Bone marrow (tissue), 2 donors: ENCODE measurements around the gene FAM149A.

Experiments used
- DNase-seq, 2 donors: peaks; one replicate each; lab custom pipeline; 2025; lab: John Stamatoyannopoulos, UW

Gene FAM149A

DNA sequence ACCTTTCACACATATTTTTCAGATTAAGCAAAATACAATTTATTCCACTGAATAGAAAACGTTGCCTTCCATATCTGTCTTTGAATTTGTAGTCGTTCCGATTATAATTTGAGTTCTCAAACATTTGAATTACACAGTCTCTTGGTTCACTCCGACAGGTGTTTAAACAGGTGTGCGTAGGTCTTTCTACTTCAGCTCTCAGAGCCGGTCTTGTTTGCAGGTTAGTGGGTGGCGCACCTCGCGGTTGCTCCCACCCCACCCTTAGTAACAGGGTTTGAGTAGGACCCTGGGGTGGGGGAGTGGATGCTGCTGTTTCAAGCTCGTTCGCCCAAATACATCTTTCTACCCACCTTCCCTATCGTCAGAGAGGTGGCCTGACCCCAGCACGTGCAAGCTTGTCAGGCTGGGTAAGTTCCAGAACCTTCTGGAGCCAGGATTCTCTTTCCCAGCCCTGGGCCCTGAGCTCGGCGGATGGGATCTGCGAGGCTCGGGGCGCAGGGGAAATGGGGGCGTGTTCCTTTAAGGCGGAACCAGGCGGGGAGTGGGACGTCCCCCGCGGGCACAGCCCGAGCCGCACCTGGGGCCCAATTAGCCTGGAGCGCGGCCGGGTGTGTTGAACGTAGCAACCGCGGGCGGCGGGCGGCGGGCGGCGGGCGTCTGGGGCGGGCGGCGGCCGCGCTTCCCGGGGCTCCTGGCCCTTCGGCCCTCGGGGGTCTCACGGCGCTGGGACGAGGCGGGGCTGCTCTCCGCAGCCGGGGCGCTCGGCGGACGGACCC, at the start of gene FAM149A:
Gene FAM149A (plus strand): TSS at position 591 of the 776 bp plus-strand sequence.
- no peak for DNase-seq

DNA sequence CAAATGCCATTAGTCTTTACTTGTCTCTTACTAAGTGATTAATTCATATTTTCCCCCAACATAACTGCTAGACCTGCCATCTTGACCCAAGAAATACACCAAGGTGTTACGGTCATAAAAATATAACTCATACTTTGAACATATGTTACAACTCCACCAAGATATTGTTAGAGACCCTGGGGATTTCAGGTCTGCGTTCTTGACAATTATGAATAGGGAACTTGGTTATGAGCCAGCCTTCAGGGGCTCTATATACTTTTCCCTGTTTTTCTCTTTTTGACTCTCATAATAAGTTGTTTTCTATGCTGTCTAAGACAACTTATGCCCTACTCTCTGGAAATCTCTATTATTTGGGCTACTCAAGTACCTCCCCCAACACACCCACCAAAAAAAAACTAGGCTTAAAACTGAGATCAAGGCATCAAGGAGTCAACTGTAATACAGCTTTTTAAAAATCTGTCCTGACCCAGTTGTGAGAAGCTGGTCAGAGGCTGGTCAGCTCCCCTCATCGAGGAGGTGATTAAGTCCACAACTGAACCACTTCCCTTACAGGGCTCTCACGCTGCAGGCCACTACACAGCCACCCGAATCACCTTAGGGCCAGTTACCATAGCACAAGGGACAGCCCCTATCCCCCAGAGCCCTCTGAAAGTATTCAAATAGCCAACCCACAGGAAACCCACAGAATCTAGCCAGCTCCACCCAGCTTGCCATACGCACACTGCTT, 46.1 kb upstream of the FAM149A start:
- no peak for DNase-seq

DNA sequence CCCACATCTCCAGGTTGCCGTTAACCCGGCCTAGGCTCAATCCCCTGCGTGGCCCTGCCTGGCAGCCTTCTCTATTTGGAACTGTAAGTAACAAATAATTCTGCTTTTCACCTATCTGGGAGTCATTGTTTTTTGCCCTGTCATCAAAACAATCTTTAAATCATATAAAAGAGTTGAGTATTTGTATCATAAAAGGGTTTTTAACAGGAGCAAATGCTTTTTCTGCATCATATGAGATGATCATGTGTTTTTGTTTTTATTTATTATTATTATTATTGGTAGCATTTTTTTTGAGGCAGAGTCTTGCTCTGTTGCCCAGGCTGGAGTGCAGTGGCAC, 45.6 kb upstream of the FAM149A start:
- DNase-seq, result no peak

DNA sequence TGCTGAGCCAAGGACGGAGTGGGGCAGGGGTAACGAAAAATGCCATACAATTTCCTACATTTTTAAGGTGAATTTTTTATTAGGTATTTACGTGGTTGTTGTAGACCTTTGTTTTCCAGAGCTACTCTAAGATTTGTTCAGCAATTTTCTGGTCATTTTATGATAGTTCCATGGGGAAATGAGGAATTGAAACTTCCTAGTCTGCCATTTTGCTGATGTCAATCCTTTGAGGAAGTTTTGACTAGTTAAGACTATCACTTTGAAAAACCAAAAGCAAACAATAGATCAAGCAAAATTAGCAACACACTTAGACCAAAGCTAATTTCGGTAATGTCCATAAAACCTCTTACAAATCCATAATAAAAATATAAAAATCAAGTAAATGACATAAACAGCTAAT, 42.6 kb upstream of the FAM149A start:
- DNase-seq, result no peak

DNA sequence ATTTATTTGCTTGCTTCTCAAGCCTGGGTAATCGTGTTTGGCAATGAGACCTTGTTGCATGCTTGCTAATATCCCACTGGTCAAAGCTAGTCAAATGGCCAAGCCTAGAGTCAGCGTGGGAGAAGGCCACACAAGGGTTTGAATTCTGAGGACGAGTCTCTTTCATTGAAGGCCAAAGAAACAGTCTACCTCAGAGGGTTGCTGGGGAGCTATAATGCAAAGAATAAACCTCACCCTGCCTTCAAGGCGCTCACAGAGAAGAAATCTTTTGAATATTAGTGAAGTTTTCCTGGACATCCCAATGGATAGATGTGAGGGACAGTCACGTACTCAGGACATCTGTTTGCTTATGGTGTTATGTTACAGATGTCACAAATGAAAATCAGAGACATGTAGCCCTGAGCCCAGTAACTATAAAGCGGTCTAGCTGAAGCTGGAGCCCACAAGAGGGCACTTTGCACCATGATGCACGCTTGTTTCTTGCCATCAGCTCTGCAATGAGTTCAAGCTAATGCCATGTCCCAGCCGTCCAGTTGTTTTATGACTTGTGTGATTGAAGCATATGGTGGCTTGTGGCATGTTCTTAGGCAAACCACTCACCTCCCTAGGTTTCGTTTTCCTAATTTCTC, 36.6 kb upstream of the FAM149A start:
- no peak for DNase-seq

DNA sequence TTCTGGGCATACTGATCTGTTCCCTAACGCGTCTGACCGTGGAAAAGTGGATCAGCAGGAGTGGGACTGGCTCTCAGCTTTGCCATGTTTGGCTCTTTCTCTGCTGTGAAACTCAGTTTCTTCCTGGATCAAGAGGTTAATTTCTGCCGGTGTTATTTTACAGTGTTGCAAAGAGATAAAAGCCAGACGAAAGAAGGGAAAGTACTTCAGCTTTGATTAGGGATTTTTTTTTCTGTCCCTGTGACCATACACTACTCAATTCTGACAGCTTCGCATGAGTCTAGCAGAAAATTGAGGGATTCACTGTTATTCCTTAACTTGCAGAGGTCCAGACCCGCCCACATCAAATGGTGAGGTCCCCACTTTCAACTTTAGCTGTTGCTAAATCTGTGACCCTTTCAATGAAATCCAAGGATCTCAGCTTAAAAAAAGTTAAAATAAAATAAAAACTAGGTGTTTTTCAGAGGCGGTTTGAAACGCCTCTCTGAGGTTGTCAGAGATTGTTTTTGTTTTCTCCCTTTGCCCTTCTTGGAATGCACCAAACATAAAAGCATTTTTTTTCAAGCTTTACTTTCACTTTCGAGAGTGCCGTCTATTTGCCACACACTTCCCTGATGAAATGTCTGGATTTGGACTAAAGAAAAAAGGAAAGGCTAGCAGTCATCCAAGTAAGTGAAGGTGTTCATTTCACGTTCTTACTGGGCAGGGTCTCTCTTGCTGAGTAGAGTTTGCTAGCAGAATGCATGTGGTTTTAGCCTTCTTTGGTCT, 35.7 kb upstream of the FAM149A start, which contains the start of gene TLR3:
Gene TLR3 (plus strand): TSS at position 576 of the 768 bp plus-strand sequence. CDS start 7,464 bp downstream, outside the sequence.
- peak in 1 of 2 donors; percentile 37 for DNase-seq

DNA sequence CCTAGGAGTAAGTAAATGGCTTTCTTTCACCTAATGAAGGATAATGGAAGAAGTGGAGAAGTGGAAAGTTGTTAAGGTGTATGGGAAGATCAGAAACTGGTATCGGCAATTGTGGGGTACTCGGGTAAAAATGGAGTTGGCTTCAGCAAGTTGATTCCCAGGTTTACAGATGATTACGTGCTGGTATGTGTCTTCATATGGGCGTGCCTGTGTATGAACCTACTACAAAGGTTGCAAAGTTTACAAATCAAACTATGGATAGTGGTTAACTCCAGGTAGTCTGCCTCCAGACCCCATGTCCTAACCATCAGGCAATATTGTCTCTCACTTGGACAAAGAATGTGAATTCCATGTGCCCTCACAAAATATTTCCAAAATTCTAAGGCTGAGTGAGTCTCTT, 34.8 kb upstream of the FAM149A start:
- no peak for DNase-seq

DNA sequence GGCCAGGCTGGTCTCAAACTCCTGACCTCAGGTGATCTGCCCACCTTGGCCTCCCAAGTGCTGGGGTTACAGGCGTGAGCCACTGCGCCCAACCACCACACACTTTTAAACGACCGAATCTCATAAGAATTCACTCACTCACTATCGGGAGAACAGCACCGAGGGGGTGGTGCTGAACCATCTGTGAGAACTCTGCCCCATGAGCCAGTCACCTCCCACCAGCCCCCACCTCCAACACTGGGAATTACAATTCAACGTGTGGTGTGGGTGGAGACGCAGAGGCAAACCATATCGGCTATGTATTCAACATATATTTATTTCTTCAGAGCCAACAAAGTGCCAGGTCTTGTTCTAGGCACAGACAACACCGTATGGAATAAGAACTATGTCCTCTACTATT, 32.0 kb upstream of the FAM149A start:
- no peak for DNase-seq

DNA sequence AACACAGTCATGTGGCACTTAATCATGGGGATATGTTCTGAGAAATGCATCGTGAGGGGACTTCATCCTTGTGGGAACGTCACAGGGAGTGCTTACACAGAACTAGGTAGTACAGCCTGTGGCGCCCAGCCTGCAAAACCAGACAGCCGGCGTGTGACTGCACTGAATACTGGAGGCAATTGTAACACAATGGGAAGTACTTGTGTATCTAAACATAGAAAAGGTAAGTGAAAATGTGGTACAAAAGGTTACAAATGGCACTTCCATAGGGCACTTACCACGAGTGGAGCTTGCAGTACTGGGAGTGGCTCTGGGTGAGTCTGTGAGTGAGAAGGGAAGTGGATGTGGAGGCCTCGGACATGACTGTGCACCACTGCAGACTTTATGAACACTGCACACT, 30.3 kb upstream of the FAM149A start:
- DNase-seq, result no peak

DNA sequence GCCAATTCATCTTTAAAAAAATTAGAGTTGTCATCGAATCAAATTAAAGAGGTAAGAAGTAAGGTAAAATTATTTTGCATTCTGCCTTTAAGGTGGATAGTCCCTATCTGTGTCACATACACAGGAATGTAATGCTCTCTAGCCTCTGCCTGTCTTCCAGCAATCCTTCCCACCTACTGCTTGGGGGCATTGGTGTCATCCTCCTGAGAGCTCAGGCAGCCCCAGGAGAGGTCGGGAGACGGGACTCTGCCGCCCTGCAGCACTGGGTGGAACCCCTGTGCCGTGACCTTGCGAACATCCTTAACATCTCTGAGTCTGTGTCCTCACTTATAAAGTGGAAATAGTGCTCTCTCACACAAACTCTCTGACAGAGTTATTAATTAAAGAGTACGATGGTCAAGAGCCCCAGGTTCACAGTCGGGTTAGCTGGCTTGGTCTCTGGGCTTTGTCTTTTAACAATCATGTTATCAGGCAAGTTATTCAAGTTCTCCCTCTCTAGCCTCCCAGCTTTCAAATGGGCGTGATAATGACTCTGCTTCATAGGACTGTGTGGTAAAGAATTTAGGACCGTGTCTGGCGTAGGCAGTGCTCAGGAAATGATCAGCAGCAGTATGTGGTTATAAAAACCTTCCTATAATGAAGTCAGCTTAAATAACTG, 25.4 kb upstream of the FAM149A start:
- DNase-seq, result no peak

DNA sequence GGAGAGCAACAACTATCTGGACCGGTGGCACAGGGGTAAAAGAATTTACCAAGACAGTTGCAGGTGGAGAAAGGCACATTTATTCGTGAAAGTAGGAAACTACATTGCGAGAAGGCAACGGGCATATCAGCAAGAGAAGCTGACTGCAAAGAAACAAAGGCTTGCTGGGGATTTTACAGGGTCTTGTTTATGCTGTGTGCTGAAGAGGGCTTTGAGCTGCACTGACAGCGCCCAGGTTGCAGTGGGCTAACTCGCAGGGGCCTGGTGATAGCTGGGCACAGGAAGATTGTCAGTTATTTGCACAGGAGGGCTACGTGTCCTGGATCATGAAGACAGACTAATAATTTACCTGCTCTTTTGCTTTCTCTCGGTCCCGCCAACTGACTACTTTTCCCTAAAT, 24.8 kb upstream of the FAM149A start:
- DNase-seq, result no peak

DNA sequence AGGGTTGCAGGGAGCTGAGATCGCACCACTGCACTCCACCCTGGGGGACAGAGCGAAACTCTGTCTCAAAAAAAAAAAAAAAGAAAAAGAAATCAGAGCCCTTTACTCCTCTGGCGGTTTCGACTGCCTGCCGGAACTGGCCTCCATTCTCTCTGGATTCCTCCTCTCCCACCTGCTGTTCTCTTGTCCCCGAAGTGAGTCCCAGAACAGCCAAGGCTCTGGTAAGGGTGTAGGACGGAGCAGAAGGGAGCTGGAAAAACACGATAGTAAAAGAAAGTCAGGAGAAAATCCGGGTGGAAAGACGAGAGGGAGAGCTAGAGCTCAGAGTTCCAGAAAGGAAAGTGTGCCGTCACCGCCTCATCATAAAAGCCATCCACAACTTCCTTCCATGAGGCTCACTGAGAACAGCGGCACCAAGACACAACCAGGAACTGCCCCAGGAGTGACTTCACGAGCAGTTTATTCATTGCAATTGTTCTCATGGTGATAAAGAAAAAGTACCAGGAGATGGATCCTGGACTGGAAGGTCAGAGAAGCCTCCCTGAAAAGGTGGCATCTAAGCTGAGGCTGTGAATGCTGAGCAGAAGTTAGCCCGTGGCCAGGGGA, 23.2 kb upstream of the FAM149A start:
- no peak for DNase-seq

DNA sequence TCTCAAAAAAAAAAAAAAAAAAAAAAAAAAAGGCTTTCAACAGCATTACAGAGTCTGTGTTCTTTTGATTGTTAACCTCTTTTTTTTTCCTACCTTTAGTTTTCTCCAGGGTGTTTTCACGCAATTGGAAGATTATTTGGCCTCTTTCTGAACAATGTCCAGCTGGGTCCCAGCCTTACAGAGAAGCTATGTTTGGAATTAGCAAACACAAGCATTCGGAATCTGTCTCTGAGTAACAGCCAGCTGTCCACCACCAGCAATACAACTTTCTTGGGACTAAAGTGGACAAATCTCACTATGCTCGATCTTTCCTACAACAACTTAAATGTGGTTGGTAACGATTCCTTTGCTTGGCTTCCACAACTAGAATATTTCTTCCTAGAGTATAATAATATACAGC, 22.3 kb upstream of the FAM149A start:
- no peak for DNase-seq

DNA sequence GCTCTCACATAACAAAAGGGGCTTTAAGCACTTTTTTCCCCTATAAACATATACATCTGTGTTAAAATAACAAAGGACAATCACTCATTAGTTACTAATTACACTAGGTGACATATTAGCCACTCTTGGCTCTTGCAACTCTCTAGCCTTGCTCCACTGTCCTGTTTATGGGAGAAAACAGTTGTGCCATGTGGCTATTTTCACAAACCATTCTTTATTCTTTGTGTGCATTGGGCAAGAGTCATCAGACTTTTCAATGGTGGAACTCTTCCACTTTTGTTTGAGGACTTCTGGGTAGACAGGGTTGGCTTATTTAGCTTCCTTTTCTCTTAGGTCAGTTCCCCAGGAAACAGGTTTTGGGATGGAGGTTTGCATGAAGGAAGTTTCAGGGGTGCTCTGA, 16.0 kb upstream of the FAM149A start:
- no peak for DNase-seq

DNA sequence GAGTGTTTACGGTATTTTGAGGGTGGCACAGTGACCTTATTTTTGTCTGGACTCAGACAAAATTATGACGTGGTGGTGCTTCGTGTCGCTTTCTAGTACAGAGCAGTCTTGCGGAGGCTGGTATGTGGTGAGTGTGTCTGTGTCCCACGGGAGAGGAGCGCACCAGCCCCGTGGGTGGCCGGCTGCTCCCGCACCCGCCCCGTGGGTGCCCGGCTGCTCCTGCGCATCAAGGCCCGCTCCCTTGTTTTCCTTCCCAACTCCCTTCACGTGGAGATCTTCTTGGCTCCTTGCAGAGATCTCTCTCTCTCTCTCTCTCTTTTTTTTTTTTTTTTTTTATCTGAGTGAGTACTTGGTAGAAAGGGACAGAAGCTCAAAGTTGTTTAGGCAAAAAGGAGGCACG, 12.2 kb upstream of the FAM149A start:
- DNase-seq, result no peak

DNA sequence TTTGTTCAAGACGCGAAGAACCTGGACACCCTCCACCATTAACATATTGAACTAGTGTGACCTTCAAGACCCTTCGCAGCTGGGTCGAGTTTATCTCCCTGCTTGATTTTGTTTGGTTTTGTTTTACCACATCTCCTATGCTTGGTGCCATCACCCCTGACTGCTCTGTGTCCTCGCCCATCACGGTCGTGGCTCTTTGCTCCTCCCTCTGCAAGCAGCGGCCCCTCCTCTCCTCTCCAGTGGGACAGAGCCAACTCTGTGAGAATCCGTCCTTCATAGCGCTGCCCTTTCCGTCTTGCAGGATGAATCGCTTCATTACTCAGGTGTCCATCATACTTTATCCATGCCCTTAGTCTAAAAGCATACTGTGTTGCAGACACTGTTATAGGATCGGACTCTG, 9.1 kb upstream of the FAM149A start:
- DNase-seq, result no peak

DNA sequence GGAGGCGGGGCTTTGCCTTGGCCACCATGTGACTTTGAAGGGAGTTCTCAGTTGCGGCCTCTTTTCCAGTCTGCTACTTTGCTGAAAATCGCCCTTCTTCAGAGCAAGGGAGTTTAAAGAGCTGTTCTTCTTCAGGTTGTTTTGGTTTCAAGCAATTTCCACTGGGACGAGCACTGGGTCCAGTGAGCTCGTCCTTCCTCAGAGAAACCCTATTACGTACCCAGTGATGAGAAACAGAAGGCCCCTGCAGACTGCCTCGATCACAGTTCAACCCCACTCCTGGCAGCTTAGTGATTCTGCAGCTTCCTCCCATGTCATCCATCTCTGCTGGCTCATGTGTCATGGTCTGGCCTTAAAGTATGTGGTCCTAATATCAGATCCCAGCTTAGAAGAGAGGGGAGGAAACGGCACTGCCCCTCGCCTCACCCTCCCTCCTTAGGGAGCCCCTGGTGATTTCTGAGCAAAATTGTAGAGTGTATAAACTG, 7.8 kb upstream of the FAM149A start:
- DNase-seq, result no peak

DNA sequence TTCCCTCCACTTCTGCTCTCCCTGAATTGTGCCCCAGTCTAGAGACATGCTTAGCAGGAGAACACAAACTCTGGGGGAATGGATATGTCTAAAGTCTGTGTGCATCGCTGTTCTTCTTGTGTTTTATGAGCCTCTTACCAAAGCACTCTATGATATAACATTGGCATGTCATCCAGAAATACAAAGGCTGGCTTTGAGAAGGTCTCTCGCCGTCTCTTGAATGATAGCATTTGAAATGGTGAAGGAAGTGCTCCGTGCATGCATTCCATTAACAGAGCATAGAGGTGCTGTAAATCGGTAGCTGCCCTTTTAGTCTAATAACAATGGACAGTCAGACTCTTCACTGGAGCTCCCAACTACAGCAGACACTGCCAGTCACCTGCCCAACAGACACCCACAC, 7.1 kb upstream of the FAM149A start:
- DNase-seq, result no peak

DNA sequence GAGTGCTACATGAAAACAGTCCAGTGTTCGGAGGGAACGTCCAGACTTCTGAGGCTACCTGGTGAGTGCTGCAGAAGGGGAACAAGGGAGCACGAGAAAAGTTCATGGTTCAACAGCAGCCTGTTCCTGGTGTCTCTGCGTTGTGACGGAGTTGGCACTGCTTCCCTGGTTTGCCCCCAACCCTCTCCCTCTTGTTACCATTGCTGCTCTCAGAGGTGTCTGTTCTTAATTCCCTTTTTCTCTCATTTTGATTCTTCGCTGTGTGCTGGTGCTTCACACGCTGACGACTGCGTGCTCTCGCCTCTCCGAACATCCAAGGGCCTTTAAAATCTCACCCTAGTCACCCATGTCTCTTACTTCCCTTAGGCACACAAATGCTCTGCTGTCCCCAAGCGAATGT, 1.6 kb upstream of the FAM149A start:
- no peak for DNase-seq

DNA sequence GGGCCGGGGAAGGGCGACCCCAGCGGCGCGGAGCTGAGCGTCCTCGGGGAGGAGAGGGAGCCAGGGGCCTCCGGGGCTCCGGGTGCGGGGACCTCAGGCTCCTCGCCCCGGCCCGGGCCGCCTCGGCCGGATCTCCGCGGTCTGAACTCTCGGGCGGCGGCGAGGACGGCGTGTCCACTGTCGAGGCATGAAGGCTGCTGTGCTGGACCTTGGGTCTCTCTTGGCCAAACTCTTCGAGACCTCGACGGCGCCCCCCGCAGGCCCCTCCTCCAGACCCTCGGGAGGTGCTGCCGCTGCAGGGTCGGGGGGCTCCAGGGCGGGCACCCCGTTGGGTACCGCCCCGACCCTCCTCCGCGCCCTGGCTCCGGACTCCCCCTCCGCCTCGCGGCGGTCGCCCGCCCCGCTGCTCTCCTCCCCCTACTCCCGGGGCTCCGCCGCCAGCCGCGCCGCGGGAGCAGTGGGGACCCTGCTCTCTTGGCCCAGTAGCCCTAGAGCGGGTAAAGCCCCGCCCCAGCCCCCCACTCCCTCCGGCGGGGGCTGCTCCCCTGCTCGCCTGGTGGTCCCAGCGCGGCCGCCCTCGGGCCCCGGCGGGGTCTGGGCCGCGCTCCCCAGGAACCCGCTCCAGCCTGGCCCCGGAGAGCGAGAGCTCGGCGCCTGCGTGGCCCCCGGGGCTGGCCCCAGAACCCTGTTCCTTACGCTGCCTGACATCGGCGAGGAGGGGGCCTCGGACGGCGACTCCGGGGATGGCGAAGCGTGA, 564 bp downstream of the FAM149A start:
- no peak for DNase-seq
